Hippocampal formation (tissue), 2 donors: Measurements from ENCODE around the gene SNRPD3.
"Not testable (repeated sequence)": the region's sequence is repeated elsewhere in the genome, so short reads cannot be mapped to it uniquely, and the experiment has no call there.

Experiments
- DNase-seq, 2 donors: peaks; one replicate each; lab custom pipeline; 2025; lab: John Stamatoyannopoulos, UW

SNRPD3 gene

DNA sequence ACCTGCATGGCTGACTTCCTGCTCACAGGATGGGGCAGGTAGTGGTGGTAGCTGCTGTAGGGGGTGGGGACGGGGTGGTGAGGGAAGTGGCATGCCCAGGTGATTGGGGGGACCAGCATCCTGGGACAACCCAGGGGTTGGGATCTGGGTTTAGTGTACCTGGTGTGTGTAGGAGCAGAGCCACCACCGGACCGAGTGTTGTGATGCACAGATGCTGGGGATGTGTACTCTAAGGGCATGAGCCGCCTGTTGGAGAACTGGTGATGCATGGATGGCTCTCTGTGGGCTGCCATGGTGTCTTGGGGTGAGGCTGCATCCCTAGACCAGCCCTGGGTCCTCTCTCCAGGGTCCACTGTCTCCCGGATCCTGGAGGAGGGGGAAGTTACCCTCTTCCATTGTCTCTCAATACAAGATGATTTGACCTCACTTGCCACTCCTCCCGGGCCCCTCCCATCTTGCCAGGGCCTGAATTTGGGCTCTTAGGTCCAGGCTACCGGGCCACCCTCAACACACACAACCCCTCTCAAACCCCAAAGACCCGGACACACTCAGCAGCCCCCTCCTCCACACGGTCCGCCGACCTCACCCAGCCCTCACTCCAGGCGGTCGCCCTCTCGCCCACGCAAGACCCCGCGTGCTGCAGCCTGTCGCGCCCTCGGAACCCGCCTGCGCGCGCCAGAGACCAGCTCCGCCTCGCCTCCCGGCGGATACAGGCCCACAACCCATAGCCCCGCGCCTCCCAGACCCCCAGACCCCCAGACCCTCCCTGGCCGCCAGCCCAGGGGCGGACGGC is 36.5 kb downstream of the SNRPD3 start:
- DNase-seq: no peak

DNA sequence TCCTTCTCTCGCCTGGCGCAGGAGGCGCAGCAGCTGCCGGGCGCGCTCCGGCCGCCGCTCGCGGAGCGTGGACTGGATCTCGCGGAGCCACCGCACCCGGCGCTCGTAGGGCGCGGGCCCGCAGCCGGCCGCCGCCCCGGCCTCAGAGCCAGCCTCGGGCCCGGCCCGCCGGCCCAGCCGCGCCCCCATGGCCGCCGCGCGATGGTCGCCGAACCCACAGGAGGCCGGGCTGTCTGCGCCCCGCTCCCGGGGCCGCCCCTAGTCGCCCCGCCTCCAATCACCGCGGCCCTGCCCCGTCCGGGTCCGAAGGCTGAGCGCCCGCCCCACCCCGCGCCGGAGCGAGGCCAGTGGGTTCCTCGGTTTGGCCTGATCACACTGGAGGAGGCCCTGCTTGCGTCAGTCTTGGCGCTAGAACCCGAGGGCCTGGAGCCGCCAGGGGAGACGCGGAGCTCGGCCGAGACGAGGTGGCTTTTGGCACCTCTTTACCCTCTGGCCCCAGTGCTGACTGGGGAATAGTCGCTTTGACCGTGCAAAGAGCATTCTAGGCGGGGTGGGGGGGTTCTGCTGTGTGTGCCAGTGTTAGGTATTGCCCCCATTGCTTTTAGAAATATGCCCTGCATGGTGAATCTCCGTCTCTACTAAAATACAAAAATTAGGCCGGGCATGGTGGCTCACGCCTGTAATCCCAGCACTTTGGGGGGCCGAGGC is 37.2 kb downstream of the SNRPD3 start, which contains the start of gene LRRC75B:
Gene LRRC75B, minus strand, starts transcription at position 223 of the 708 bp plus-strand sequence. Its CDS starts 34 bp downstream, at position 189.
- DNase-seq: peak; percentile 13 to 62

- DNase-seq: not testable (repeated sequence)
These were observed 37.7 kb downstream of the SNRPD3 start for GRCh38 chr22:24593559-24593835.

DNA sequence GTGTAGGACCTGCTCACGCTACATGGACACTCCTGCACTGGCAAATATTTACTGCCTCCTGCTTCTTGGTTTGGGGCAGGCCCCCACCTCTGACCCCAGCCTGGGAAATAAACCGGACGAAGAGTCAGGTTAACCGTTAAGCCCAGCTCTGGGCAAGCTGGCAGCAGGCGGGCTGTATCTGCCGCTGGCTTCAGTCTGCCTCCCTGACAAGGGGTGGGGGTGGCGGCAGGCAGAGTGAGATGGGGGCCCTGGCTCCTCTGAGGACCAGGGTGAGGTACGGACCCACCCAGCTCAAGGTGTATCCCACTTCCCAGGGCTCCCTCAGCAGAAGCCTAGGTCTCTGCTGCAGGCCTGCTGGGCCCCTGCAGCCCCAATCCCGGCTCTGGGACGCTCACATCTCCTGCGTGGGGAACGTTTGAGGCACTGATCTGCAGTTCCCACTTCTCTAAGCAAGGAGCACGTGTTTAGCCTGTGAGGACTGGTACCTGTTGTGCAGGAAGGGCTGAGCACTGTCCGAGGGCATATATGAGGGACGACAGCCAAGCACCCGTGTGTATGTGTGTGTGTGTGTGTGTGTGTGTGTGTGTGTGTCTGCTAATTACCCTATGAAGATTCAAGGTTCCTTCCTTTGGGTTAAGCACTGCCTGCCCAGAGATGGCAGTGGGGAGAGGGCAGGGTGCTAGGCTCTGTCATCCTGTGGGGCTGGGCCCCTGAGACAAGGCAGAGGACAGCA is 38.2 kb downstream of the SNRPD3 start:
- no peak for DNase-seq

- DNase-seq: no peak
These were observed 38.8 kb downstream of the SNRPD3 start for GRCh38 chr22:24594569-24595120.

- DNase-seq: no peak
These were observed 39.4 kb downstream of the SNRPD3 start for GRCh38 chr22:24595228-24595627.

DNA sequence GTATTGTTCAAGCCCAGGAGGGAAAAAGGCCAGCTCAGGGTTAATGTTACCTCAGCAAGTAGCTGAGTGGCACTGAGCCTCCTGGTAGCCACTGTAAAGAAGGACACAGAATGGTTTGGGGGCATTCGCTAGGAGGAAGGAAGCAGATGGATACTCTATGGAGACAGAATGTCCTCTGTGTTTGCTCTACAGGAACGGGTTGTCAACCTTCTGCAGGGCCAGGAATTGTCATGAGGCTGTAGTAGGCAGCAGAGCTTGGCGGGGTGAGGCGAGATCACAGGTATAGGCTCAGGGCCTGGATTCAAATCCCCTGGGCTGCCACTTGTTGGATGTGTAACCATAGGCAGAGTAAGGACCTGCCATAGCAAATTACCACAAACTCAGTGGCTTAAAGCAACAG is 40.1 kb downstream of the SNRPD3 start:
- no peak for DNase-seq

GRCh38 chr22:24597076-24597475 is 41.3 kb downstream of the SNRPD3 start:
- DNase-seq: not testable (repeated sequence)

DNA sequence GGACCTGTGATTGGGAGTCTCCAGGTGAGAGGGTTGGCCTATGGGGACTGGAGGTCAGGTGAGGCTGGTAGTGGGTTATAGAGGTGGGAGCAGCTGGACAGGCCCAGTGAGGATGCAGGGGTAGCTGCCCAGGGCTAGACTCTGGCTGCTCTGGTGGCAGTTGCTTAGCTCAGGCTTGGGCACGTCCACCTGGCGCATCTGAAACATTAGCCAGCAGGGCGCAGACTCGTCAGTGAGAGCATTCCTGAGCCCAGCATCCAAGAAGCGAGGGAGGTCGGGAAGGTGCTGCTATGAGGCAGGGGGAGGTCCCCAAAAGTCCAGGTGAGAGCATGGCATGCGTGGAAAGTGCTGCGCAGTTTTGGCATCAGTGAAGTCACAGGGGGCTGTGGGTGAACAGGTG is 43.7 kb downstream of the SNRPD3 start:
- no peak for DNase-seq

DNA sequence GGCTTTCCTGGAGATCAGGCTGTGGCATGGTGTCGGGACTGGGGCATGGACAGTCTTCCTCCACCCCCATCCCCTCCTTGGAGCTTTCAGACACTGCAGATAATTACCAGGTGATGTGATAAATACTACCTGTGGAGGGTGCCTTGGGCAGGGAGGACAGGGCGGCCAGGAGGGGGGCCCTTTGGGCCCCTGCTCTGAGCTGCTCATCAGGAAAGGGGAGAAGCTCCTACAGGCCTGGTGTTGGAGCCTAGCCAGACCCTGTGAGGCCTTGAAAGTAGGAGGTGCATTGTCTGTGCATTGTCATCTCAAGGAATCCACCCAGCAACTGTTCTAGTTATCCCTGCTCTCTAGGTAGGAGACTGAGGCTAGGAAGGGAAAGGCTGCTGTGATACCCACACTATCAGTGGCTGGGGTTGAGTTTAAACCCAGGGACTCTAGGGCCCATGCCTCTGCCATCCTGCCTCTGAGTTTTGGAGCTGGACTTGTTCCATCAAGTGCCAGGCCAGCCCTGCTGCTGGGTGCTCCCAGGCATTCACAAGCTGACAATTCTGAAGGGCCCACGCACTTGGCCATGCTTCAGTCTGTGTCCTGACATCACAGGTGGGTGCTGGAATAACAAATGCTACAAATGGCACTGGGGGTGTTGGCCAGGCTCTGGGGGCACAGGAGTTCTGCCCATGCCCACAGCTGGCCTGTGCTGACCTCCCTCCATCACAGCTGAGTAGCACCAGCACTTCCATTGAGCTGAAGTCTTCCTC is 44.3 kb downstream of the SNRPD3 start:
- not testable (repeated sequence) for DNase-seq

- DNase-seq: no peak
These were observed 45.7 kb downstream of the SNRPD3 start for GRCh38 chr22:24601217-24602104.

DNA sequence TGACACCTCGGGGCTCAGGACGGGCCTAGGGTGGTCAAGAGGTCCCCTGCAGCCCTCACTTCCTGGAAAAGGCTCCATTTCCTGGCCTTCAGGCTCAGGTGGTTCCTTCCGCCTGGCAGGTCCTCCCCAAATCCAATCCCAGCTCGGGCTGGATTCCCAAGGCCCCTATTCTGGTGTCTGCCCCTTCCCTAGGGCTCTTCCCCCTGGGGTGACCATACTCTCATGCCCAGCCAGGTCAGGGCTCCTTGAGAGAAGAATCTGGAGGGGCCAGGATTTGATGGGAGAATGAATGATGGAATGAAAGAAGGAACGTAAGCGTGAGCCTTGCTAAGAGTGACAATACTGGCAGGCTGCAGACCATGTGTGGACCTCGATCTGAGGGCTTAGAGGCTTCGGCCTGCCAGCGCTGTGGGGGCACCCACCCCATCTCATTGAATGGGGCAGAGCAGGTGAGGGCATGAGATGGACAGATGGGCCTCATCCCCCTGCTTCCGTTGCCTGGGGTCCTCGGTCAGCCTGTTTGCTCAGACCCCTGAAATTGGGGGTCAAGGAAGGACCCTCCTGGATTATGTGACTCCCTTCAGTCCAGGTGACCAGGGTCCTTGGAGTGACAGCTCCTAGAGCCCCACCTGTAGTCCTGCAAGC is 46.4 kb downstream of the SNRPD3 start:
- not testable (repeated sequence) for DNase-seq

DNA sequence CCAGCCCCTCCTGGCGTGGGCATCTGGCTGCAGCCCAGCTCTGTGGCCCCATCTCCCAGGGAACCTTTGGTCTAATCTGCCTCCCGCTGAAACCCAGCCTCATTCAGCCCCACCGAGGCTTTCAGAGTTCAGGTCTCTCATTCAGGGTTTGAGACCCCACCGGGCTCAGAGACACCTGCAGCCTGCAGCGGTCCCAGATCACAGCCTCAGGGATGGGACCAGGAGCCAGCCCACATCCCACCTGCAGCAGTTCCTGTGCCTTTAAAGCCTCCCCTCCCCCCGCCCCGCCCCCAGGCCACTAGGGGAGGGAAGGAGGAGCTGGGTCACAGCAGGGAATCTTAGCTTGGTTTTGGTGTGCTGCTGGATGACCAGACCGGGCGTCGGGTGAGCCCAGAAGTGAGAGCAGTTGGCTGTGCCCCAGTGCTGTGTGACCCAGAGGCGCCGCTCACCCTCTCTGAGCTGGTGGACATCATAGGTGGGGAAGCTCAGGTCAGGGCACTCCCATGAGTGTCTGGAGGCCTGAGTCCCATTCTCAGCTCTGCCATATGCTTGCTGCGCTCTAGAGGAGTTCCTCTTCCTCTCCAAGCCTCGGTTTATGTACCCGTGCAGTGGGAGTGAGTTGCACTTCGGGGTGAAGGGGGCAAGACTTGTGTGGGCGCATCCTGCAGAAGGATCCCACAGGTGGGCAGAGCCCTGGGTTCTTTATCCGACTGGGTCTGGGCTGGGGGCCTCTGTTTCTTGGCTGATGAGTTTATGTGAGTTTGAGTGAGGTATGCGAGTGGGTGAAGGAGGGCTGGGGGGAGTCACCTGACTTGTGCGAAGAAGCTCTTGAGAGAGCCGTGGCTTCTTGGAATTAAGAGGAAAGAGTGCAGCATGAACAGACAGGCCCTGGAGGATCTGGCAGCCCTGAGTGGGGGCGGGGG is 47.3 kb downstream of the SNRPD3 start, which contains the start of gene GGT1:
Gene GGT1, plus strand, starts transcription at position 347 of the 923 bp plus-strand sequence. CDS start 7,889 bp downstream, outside the sequence.
- not testable (repeated sequence) for DNase-seq

DNA sequence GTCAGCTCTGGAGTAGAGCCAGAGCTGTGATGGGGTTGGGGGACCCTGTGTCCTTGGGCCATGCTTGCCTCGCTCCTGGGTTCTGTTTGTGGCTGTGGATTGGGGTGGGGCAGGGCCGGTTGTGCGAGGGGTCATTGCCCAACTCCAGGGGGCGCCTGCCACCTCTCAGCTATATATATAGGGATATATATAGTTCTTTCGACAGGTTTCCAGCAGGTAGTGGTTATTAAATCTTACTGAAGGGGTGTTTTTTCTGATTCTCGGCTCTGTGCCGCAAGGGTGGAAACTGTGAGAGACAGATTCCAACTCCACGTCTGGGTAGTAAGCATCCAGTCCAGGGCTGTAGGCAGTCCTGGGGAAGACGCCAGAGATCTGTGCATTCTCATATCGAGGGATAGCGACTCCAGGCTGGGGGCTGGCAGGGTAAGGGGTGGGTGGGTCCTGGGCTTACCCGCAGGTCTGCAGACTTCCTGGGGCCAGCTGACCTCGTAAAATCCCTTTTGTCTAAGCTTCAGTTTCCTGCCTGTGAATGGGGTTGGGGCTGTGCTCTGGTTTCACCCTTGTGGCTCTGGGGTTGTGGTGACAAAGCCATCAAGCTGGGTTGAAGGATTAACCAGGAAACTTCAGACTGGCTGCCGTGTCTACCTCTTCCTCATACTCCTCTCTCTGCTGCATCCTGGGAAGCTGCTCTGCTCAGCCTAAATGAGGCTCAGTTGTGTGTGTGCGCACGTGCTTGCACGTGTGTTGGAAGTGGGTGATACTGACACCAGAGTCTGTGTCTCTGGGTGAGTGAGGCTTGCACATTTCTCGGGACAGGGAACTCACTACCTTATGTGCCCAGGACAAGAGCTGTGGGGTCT is 48.2 kb downstream of the SNRPD3 start:
- DNase-seq: not testable (repeated sequence)

DNA sequence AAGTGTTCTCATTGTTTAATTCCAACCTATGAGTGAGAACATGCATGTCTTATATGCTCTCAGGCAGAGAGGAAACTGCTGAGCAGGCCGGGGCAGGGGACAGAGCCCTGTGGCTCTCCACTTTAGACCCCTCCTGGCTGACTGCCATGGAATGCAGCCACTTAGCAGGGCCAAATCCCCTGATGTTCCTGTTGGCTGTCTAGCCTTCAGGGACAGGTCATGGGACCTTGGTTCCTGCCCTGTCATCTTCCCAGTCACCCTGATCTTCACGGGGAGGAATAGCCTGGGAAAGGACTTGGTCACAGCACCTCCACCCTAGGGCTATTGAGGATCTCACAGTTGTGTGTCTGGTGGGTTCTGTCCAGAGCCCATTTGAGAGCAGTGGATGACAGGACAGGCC is 50.5 kb downstream of the SNRPD3 start:
- not testable (repeated sequence) for DNase-seq

- not testable (repeated sequence) for DNase-seq
These were observed 51.7 kb downstream of the SNRPD3 start for GRCh38 chr22:24607429-24607983.

GRCh38 chr22:24608327-24608726 is 52.5 kb downstream of the SNRPD3 start:
- DNase-seq: not testable (repeated sequence)
